Measurements from ENCODE around the gene TMUB2. TPM values are rescaled to one million over a fixed set of nuclear protein-coding genes. Genes with fewer than 3 reads are reported as not detected.

The TMUB2 gene
- total and polyA plus RNA-seq, 2 of the 13 experiments (the other 11 are each of a cell fraction or from before 2014, with no cell fraction given), result 26.9 to 50.8 TPM

- peak; percentile 92; the same call in 1 of the 2 replicates for TF ChIP-seq STAT6 (CRISPR knock-in tag; IDR thresholded peaks at IDR 0.05; ENCODE audit: borderline replicate concordance)
- no peak for TF ChIP-seq ADNP (CRISPR knock-in tag; IDR thresholded peaks at IDR 0.05)
- no peak for TF ChIP-seq HMGA1 (CRISPR knock-in tag; conservative IDR thresholded peaks at IDR 0.05)
- TF ChIP-seq HOXD1 (CRISPR knock-in tag; IDR thresholded peaks at IDR 0.05), result 0 out of 2 replicates have a peak, but pooled peaks have one; percentile 21
- peak; percentile 61 for TF ChIP-seq KDM2A (CRISPR knock-in tag; IDR thresholded peaks at IDR 0.05; ENCODE audit: borderline replicate concordance, low read depth)
- TF ChIP-seq AGO1 (IDR thresholded peaks at IDR 0.05; ENCODE audit: low read depth, low read length, poor library complexity, severe bottlenecking), result no peak
- peak; percentile 76; the same call in 1 of the 2 replicates for TF ChIP-seq ZSCAN5A (CRISPR knock-in tag; IDR thresholded peaks at IDR 0.05; ENCODE audit: borderline replicate concordance)
- TF ChIP-seq IRX3 (CRISPR knock-in tag; IDR thresholded peaks at IDR 0.05; ENCODE audit: borderline replicate concordance, low read depth), result no peak
- no peak for TF ChIP-seq KIAA2018 (CRISPR knock-in tag; IDR thresholded peaks at IDR 0.05; ENCODE audit: borderline replicate concordance)
- no peak for TF ChIP-seq ZNF367 (CRISPR knock-in tag; IDR thresholded peaks at IDR 0.05; ENCODE audit: borderline replicate concordance)
- peak; percentile 74; the same call in 1 of the 2 replicates for TF ChIP-seq HINFP (CRISPR knock-in tag; IDR thresholded peaks at IDR 0.05; ENCODE audit: low read depth)
- peak; percentile 76 for TF ChIP-seq MAX (IDR thresholded peaks at IDR 0.05)
- 0 out of 2 replicates have a peak, but pooled peaks have one; percentile 17 for TF ChIP-seq DMAP1 (CRISPR knock-in tag; IDR thresholded peaks at IDR 0.05)
Measured at GRCh38 chr17:44137891-44138709, 48.7 kb upstream of the TMUB2 start (continued).

All from HepG2 (cell line).